ENCODE data around the gene DHDH. TPM values are rescaled to one million over a fixed set of nuclear protein-coding genes. Genes with fewer than 3 reads are reported as not detected.

The DHDH gene
- total RNA-seq, 3 donors from 2014 or later (not counting 1 experiment from before 2014, with no cell fraction given) = not detected

- no peak for TF ChIP-seq CTCF (IDR thresholded peaks at IDR 0.05)
- H3K36me3 Mint-ChIP-seq = no peaks in the 10 kb centered on the region
- H3K9me3 ChIP-seq (ENCODE audit: control insufficient read depth, insufficient read depth, low read length) = no peaks in the 10 kb centered on the region
- ATAC-seq (no peak), DNase-seq (no peak)
- H3K27ac ChIP-seq (ENCODE audit: low read length) = no peak overlapping the region
- no peaks in the 10 kb centered on the region for H3K4me1 ChIP-seq (ENCODE audit: control insufficient read depth, insufficient read depth, low read length)
- H3K4me3 Mint-ChIP-seq = no peak overlapping the region
- whole genome bisulfite sequencing (ENCODE audit: insufficient coverage) = 87% methylated on average over 2 of the region's 2 CpGs
- H3K9me3 Mint-ChIP-seq = no peaks in the 10 kb centered on the region
- H3K4me3 ChIP-seq (ENCODE audit: low read length) = no peak overlapping the region
- no peaks in the 10 kb centered on the region for H3K27me3 ChIP-seq (ENCODE audit: control insufficient read depth, insufficient read depth, low read length)
- H3K36me3 ChIP-seq (ENCODE audit: control insufficient read depth, insufficient read depth, low read length) = no peaks in the 10 kb centered on the region
- H3K27ac Mint-ChIP-seq = no peak overlapping the region
- no peaks in the 10 kb centered on the region for H3K27me3 Mint-ChIP-seq (ENCODE audit: low read depth in 2 of 2)
- intact Hi-C loops (cut with micrococcal nuclease) = no loop called here
- no peaks in the 10 kb centered on the region for H3K4me1 Mint-ChIP-seq
Observed at GRCh38 chr19:48945817-48946216, 12.3 kb downstream of the DHDH start.

- Histone ChIP-seq H3K9me3 (ENCODE audit: control insufficient read depth, insufficient read depth, low read length) (no peaks in the 10 kb centered on the region), H3K4me1 (ENCODE audit: control insufficient read depth, insufficient read depth, low read length) (no peaks in the 10 kb centered on the region), H3K36me3 (ENCODE audit: control insufficient read depth, insufficient read depth, low read length) (no peaks in the 10 kb centered on the region), H3K27ac (ENCODE audit: low read length) (no peak overlapping the region), H3K27me3 (ENCODE audit: control insufficient read depth, insufficient read depth, low read length) (no peaks in the 10 kb centered on the region), H3K4me3 (ENCODE audit: low read length) (no peak overlapping the region)
- DNase-seq (no peak), ATAC-seq (no peak)
- Mint-ChIP-seq H3K36me3 (no peaks in the 10 kb centered on the region), H3K4me3 (no peak overlapping the region), H3K4me1 (no peaks in the 10 kb centered on the region), H3K27ac (no peak overlapping the region), H3K27me3 (ENCODE audit: low read depth in 2 of 2) (no peaks in the 10 kb centered on the region), H3K9me3 (no peaks in the 10 kb centered on the region)
- TF ChIP-seq CTCF (IDR thresholded peaks at IDR 0.05) = no peak
- 80% methylated on average over 9 of the region's 9 CpGs for WGBS (ENCODE audit: insufficient coverage)
- intact Hi-C loops (cut with micrococcal nuclease) = no loop called here
Observed at GRCh38 chr19:48946463-48947257, 13.2 kb downstream of the DHDH start.

- no peaks in the 10 kb centered on the region for H3K36me3 Mint-ChIP-seq
- no peak for DNase-seq
- Histone ChIP-seq H3K4me3 (ENCODE audit: low read length) (no peak overlapping the region), H3K27ac (ENCODE audit: low read length) (no peak overlapping the region), H3K9me3 (ENCODE audit: control insufficient read depth, insufficient read depth, low read length) (no peaks in the 10 kb centered on the region), H3K27me3 (ENCODE audit: control insufficient read depth, insufficient read depth, low read length) (no peaks in the 10 kb centered on the region), H3K36me3 (ENCODE audit: control insufficient read depth, insufficient read depth, low read length) (no peaks in the 10 kb centered on the region), H3K4me1 (ENCODE audit: control insufficient read depth, insufficient read depth, low read length) (no peaks in the 10 kb centered on the region)
- no peak for TF ChIP-seq CTCF (IDR thresholded peaks at IDR 0.05)
- H3K9me3 Mint-ChIP-seq = no peaks in the 10 kb centered on the region
- H3K27ac Mint-ChIP-seq = no peak overlapping the region
- intact Hi-C loops (cut with micrococcal nuclease) = no loop called here
- ATAC-seq = no peak
- WGBS (ENCODE audit: insufficient coverage) = 95% methylated on average over 3 of the region's 3 CpGs
- no peaks in the 10 kb centered on the region for H3K4me1 Mint-ChIP-seq
- no peak overlapping the region for H3K4me3 Mint-ChIP-seq
- no peaks in the 10 kb centered on the region for H3K27me3 Mint-ChIP-seq (ENCODE audit: low read depth in 2 of 2)
Observed at GRCh38 chr19:48947258-48947542, 13.7 kb downstream of the DHDH start.

- Histone ChIP-seq H3K36me3 (ENCODE audit: control insufficient read depth, insufficient read depth, low read length) (no peaks in the 10 kb centered on the region), H3K4me1 (ENCODE audit: control insufficient read depth, insufficient read depth, low read length) (peaks cover 8% of the 10 kb centered on the region), H3K4me3 (ENCODE audit: low read length) (no peak overlapping the region), H3K27ac (ENCODE audit: low read length) (no peak overlapping the region), H3K27me3 (ENCODE audit: control insufficient read depth, insufficient read depth, low read length) (no peaks in the 10 kb centered on the region), H3K9me3 (ENCODE audit: control insufficient read depth, insufficient read depth, low read length) (no peaks in the 10 kb centered on the region)
- Mint-ChIP-seq H3K4me1 (peaks cover under 1 to 4% of the 10 kb centered on the region in 2 donors), H3K36me3 (no peaks in the 10 kb centered on the region), H3K27me3 (ENCODE audit: low read depth in 2 of 2) (no peaks in the 10 kb centered on the region), H3K9me3 (no peaks in the 10 kb centered on the region), H3K4me3 (no peak overlapping the region), H3K27ac (no peak overlapping the region)
- no peak for TF ChIP-seq CTCF (IDR thresholded peaks at IDR 0.05)
- DNase-seq (no peak), ATAC-seq (no peak)
- 74% methylated on average over 3 of the region's 3 CpGs for whole genome bisulfite sequencing (ENCODE audit: insufficient coverage)
- intact Hi-C loops (cut with micrococcal nuclease) = no loop called here
Observed at GRCh38 chr19:48950159-48950558, 16.7 kb downstream of the DHDH start.
